T-helper 2 cell treated with Interferon-gamma antibody and Interleukin-4, amounts not matched to agents 100 ng/mL and 5 ng/mL, for 36 hours (primary cell): ENCODE measurements around the gene MST1R. TPM values are rescaled to one million over a fixed set of nuclear protein-coding genes. Genes with fewer than 3 reads are reported as not detected.

Experiments used
- intact Hi-C: fragments of 100-400 bp; cut with micrococcal nuclease; formaldehyde crosslinking; loops from one replicate; pipeline ENCODE4 v1.15.1; 2023
- total RNA-seq: library from RNA; stranded (reverse); gene quantifications from 2 replicates; pipeline ENCODE4 v1.2.3, GENCODE V29; 2022

MST1R gene
- total RNA-seq, 1 donor from 2014 or later: 3.2 TPM

GRCh38 chr3:49841806-49842205 is 61.9 kb downstream of the MST1R start:
- intact Hi-C loops: no loop called here

- intact Hi-C loops: no loop called here
These were observed 62.5 kb downstream of the MST1R start for GRCh38 chr3:49841126-49841696.

- intact Hi-C loops: no loop called here
These were observed 63.3 kb downstream of the MST1R start for GRCh38 chr3:49840388-49840787.

GRCh38 chr3:49839193-49839809 is 64.4 kb downstream of the MST1R start:
- intact Hi-C loops: loop anchor here (1.0 kb wide), 2 partner anchors 37 to 116 kb away; partner anchors contain the start of gene GMPPB

Other genes with a start within 250 kb of the MST1R start
- 108 and 111 TPM in 2 replicates for gene APEH, start 229.5 kb downstream of the MST1R start, total RNA-seq
- 9.3 and 10.4 TPM in 2 replicates for gene MST1, start 214.4 kb downstream of the MST1R start, total RNA-seq
- 44.1 and 50.0 TPM in 2 replicates for gene RNF123, start 214.3 kb downstream of the MST1R start, total RNA-seq
- gene AMIGO3, start 184.2 kb downstream of the MST1R start, total RNA-seq: 0.27 TPM in 1 of 2 replicates, not detected in the other
- gene GMPPB, start 179.9 kb downstream of the MST1R start, total RNA-seq: 59.9 and 61.6 TPM in 2 replicates
- gene IP6K1, start 117.3 kb downstream of the MST1R start, total RNA-seq: 34.2 and 37.4 TPM in 2 replicates
- not detected in 2 replicates for gene CDHR4, start 104.0 kb downstream of the MST1R start, total RNA-seq
- gene INKA1, start 100.6 kb downstream of the MST1R start, total RNA-seq: 0.41 and 0.82 TPM in 2 replicates
- gene UBA7, start 89.9 kb downstream of the MST1R start, total RNA-seq: 213 and 218 TPM in 2 replicates
- 30.4 and 31.8 TPM in 2 replicates for gene TRAIP, start 47.3 kb downstream of the MST1R start, total RNA-seq
- gene CAMKV, start 34.0 kb downstream of the MST1R start, total RNA-seq: not detected in 2 replicates
- 13.5 and 14.4 TPM in 2 replicates for gene MON1A, start 25.9 kb upstream of the MST1R start, total RNA-seq
- 106 and 109 TPM in 2 replicates for gene RBM6, start 36.3 kb upstream of the MST1R start, total RNA-seq
- gene RBM5, start 185.0 kb upstream of the MST1R start, total RNA-seq: 176 and 185 TPM in 2 replicates